Stimulated activated CD8-positive, alpha-beta memory T cell treated with anti-CD3 and anti-CD28 coated beads, Interleukin-4, amount 100 ng/mL, for 4 hours (primary cell): Measurements from ENCODE around the gene ZNF326.
"Not testable (repeated sequence)": the region's sequence is repeated elsewhere in the genome, so short reads cannot be mapped to it uniquely, and the experiment has no call there.

ENCODE experiments used
- DNase-seq, 2 donors: peaks; one replicate each; pipeline ENCODE4 v3.0.0-alpha.2; 2020; ENCODE audit warnings: low read depth in 2 of 2, low spot score in 1 of 2

The ZNF326 gene

DNA sequence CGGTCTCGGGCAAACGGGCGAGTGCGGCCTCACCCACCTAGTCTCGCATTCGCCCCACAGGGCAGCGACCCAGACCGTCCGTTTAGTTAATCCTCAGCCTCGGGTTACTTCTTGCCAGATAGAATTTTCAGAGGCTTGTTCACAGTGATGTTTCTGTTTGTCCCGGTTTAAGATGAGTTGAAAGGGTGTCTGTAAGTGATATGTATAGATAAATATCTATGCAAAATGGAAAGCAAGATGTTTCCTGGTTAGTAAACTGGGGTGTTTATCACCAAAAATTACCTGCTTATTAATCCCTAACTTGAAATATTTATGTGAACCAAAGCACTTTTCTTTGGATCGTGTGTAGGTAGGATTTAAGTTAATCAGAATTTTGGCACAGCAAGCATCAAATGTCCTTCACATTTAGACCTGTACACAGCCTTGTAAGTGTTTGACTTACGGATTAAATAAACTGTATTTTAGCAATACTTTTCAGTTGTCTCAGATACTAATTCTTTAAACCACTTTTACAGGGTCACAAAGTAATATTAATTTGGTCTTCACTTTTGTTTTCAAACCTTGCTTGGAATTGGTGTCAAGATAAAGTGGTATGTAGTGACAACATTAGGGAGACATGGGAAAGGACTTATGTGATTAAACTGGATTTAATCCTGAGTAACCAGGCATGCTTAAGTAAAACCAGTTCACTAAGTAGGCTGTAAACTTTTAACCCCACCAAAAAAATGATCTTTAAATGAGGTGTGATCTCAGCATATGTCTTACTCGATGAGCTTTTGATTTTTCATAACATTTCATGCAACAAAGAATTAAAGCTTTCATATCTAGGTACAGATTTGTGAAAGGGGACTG, 914 bp downstream of the ZNF326 start:
- DNase-seq: no peak

DNA sequence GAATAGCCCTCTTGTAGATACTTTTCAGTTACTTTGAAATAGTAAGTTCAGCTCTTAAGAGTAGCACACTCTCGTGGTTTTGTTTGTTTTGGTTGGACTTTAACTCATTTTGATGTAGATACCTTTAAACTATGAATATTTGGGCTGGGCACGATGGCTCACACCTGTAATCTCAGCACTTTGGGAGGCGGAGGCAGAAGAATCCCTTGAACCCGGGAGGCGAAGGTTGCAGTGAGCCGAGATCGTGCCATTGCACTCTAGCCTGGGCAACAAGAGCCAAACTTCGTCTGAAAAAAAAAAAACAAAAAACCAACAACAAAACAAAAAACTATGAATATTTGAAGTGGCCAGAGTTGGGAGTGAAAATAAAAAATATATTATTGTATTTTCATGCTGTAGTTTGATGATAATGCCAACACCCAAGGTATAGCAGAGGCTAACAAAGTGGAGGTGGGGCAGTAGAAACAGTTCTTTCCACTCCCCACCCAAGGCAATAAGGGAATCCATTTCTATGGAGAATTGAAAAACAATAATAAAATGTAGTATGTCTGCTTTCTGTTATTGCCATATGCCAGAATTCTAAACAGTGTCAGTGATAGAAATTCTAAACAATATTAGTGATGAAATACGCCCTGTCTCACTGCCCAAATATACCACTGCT, 1.7 kb downstream of the ZNF326 start:
- no peak for DNase-seq

DNA sequence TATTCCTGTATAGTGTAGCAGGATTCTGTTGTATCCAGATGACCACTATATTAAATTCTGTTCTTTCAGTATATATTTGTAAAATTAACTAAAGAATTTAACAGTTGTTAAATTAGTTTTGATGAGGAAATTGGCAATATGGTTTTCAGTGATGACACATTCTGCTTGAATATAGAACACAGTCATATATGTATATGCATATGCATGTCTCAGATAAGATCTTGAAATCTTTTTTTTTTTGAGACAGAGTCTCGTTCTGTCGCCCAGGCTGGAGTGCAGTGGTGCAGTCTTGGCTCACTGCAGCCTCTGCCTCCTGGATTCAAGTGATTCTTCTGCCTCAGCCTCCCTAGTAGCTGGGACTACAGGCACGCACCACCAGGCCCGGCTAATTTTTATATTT, 2.2 kb downstream of the ZNF326 start:
- DNase-seq: not testable (repeated sequence)

DNA sequence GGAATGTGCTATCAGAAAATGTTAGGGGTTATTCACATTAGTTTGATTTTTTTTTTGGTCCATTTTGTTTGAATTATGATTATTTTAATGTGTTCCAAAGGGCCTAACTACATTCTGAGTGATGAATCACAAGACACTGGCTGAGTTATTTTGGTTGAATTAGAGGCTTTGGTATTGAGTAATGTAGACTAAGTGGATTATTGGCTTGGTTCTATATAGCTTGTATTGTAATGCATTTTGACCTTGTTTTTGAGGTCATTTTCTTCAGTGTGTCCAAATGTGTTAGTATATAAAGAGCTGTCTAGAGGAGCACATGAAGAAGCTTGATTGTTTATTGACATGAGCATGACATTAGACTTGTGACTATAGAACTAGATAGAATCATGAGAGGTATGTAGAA, 3.4 kb downstream of the ZNF326 start:
- no peak for DNase-seq

DNA sequence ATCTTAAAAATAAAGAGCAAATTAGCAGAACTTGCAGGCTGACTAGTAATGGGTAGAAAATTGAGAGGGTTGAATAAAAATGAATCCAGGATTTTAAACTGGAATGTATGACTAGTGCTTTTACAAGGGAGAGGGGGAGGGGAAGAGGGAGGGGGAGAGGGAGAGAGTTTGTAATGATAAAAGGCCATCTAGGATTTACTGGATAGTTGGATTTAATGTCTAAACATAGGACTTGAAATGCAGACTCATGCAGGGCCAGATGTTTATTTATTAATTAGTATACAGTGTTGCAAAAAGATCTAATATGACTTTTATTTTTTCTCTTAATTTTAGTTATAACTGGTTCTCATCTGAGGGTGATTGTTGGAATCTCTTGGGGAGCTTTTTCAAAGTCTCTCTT, 4.3 kb downstream of the ZNF326 start:
- no peak for DNase-seq

DNA sequence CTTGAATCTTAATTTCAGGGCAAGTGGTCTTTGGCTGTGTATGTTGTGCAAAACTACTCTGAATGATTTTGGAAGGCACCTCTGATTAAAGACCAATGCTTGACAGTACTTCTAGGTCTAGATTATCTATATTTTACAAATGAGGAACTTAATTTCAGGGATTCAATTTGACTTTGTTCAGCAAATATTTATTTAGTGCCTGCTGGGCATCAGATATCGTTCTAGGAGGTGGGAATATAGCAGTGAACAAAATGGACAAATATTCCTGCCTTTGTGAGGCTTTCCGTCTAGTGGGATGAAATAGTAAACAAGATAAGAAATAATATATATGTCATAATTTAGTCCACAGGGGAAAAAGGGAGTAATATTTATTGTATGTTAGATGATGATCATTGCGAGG, 4.7 kb downstream of the ZNF326 start:
- DNase-seq: no peak

DNA sequence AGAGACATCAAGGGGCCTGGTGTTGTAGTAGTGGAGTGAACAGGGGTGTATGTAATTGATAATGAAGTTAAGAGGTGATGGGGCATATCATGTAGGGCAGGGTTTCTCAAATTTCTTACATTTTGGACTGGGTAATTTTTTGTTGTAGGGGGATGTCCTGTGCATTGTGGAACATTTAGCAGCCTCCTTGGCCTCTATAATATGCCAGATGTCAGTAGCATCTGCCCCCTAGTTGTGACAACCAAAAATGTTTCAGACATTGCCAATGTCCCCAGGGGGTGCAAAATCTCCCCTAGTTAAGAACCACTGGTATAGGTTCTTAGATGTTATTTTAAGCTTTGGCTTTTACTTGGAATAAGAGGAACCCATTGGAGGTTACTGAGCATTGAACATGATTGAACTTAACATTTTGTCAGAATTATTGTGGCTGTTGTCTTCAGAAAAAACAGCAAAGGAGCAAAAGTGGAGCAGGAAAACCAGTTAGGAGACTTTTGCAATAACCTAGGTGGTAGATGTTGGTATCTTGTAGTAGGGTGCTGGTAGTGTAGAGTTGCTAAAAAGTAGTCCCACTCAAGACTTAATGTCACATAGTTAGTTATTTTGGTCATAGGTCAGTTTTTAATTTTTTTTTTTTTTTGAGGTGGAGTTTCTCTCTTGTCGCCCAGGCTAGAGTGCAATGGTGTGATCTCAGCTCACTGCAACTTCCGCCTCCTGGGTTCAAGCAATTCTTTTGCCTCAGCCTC, 6.2 kb downstream of the ZNF326 start:
- DNase-seq: no peak

DNA sequence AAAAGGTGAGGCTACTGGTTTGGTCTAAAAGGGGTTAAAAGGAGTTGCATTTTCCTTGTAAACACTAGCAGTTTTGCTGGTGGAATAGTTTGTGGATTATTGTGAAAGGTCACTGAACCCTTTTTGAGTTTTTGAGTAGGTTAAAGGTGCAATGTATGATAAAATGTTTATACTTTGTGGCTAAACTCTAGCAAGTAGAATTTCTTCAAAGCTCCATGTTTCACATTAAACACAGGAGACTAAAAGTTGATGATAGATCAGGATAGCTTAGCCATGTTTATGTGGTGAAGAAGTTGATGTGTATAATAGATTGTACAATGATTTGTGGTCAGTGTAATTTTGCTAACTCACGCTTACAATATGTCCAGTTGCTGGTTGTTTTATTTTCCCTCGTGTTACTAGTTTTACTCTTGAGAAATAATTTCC, 13.1 kb downstream of the ZNF326 start:
- DNase-seq: no peak

DNA sequence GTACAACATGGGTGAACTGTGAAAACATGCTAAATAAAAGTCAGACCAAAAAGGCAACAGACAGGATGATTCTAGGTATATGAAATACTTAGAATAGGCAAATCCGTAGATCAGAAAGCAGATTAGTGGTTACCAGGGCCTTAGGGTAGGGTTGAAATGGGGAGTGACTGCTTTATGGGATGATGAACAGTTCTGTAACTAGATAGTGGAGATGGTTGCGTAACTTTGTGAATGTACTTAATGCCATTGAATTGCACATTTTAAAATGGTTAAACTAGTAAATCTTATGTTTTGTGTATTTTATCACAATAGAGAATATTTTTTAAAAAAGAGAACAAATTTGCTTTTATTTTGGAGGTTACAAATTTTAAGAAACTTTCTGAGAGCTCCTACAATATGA, 17.4 kb downstream of the ZNF326 start:
- no peak for DNase-seq

DNA sequence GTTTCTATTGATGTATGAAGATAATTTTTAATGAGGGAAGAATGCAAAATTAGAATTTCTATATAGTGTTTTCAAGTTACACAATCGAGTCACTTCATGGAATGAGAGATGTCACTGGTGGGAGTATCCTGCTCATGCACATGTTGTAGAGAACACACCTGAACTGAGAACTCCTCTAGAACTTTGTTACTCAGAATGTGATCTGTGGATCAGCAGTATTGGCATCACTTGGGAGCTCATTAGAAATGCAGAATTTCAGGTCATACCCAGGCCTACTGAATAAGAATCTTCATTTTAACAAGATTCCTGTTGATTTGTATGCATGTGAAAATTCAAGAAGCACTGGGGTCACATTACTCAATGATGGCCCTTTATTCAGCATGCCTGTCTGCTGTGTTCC, 28.8 kb downstream of the ZNF326 start:
- no peak for DNase-seq

DNA sequence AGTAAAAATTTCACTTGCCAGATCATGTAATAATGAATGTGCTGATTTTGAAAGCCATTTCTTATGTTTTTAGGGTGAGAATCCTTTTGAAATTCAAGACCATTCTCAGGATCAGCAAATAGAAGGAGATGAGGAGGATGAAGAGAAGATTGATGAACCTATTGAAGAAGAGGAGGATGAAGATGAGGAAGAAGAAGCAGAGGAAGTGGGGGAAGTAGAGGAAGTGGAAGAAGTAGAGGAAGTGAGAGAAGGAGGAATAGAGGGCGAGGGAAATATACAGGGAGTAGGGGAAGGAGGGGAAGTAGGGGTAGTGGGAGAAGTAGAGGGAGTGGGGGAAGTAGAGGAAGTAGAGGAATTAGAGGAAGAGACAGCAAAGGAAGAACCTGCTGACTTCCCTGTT, 32.4 kb downstream of the ZNF326 start:
- DNase-seq: no peak

DNA sequence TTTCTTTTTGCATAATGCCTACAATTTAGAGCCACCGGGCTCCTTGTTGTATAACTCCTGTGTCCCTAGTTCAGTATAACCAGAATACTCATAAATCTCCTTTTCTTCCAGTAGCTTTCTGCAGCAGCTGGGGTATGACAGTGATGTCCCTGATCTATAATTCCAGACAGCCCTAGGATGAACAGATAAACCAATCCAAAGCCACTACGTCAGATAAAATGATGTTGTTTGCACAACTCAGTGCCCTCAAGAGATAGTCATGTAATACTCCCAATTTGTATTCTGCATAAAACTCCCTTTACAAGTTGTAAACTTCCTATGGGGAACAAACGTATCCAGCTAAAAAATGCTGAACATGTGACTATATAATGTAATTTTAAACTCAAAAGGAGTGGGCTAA, 44.7 kb downstream of the ZNF326 start:
- no peak for DNase-seq

DNA sequence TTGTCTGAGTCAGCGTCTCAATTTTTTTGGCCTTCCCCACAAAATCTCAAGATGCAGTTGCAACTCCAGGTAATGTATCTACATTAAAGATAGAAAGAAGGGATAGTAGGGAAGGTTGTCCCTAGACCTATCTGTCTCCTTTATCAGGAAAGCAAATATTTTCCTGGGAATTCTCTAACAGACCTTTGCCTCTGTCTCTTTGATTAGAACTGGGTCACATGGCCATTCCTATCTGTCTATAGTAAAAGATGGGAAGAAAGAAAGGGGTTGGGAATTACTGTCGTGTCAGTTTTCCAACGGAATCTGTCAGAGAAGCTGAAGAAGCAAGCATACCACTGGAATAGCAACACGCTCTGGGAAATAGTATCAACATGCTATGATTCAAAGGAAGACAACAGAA, 48.7 kb downstream of the ZNF326 start:
- no peak for DNase-seq

DNA sequence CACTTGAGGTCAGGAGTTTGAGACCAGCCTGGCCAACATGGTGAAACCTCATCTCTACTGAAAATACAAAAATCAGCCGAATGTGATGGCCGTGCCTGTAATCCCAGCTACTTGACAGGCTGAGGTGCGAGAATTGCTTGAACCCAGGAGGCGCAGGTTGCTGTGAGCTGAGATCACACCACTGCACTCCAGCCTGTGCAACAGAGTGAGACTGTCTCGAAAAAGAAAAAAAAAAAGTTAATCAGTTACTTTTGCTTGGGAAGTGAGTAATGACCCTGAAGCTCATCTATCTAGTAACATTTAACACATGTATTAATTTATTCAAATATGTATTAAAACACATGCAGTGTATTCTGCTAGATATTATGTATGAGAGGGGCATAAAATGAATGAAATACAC, 49.4 kb downstream of the ZNF326 start:
- DNase-seq: no peak

DNA sequence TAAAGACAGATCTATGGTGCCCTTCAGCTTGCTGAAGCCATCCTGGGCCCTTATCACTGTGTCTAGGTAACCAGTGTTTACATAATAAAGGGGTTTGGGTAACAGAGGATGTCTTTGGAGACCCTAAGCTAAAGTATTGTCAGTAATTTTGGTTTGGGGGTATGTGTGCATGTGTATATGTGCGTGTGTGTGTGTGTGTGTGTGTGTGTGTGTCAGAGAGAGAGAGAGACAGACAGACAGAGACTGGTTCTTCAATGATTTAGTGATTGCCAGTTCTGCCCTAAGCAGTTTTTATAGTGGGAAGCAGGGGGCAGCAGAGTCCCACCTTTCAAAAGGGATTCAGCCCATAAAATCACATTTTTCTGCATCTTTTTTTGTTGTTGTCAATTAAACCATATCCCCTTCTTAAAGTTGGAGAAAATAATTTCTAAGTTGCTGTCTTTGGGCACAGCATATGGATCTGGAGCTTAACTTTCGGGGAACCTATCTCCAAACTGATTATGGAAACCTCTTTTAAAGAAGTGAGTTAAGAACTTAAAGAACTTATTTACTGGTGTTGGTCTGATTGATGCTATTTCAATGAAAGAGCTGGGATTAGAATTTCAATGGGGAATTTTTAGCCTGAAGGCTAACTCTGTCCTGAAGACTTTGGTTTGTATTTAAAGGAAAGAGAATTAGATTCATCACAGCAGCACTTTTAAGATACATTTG, 51.1 kb downstream of the ZNF326 start:
- DNase-seq: no peak

DNA sequence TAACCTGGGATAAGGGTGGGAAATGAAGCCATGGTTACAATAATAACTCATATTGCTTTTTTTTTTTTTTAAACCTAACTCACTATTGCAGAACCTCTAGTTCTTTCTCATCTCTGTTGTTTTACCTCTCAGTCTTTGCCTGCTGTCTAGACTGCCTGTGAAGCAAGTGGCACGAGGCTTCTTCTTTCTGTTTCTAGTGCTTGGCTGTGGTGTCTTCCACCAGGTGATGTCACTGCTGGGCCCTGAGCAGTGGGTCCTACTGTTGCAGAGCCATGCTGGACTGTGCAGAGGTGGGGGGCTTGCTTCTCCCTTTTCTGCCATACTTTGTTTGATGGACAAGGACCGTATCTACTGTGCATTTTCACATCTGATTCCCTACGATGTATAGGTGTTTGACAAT, 51.7 kb downstream of the ZNF326 start:
- no peak for DNase-seq

DNA sequence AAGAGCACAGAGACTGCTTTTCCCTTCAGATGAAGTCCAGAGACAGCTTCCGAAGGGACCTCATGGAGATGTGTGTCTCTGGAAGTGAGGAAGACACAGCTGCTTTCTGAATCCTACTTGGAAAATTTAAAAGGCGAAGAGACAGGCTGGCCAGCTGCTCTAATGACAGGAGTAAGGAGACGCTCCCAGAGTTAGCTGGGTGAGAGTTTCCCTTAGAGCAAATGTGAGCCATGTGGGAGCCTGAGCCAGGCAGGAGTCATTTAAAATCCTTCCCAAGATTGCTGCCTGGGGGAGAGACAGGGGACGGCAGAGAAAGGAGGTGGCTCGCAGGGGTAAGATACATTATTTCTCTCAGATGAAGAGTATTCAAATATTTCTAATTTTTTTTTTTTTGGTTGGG, 53.1 kb downstream of the ZNF326 start:
- DNase-seq: no peak

DNA sequence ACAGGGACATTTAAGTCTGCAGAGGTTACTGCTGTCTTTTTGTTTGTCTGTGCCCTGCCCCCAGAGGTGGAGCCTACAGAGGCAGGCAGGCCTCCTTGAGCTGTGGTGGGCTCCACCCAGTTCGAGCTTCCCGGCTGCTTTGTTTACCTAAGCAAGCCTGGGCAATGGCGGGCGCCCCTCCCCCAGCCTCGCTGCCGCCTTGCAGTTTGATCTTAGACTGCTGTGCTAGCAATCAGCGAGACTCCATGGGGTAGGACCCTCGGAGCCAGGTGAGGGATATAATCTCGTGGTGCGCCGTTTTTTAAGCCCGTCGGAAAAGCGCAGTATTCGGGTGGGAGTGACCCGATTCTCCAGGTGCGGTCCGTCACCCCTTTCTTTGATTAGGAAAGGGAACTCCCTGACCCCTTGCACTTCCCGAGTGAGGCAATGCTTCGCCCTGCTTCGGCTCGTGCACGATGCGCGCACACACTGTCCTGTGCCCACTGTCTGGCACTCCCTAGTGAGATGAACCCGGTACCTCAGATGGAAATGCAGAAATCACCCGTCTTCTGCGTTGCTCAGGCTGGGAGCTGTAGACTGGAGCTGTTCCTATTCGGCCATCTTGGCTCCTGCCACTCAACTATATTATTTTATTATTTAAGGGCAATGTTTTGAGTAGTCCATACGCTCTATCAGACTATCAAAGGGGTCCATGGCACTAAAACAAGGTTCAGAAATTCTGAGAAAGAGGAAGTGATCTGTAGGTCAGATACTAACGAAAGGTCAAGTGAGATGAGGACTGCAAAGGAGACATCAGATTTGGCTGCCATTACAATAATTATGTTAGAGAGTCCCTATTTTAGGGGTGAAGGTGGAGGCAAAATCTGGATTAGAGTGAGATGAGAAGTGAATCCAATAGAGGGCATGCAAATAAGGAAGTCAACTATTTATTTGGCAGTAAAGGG, 68.1 kb downstream of the ZNF326 start:
- not testable (repeated sequence) for DNase-seq

DNA sequence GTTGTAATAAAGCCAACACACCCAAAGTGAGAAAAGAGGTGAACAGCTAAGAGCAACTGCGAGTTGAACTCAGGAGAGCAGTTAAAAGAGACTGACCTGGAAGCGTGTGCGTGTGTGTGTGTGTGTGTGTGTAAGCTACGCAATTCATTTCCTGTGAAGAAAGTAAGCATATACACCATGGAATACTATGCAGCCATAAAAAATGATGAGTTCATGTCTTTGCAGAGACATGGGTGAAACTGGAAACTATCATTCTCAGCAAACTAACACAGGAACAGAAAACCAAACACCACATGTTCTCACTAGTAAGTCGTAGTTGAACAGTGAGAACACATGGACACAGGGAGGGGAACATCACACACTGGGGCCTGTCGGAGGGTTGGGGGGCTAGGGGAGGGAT, 69.2 kb downstream of the ZNF326 start:
- not testable (repeated sequence) for DNase-seq

DNA sequence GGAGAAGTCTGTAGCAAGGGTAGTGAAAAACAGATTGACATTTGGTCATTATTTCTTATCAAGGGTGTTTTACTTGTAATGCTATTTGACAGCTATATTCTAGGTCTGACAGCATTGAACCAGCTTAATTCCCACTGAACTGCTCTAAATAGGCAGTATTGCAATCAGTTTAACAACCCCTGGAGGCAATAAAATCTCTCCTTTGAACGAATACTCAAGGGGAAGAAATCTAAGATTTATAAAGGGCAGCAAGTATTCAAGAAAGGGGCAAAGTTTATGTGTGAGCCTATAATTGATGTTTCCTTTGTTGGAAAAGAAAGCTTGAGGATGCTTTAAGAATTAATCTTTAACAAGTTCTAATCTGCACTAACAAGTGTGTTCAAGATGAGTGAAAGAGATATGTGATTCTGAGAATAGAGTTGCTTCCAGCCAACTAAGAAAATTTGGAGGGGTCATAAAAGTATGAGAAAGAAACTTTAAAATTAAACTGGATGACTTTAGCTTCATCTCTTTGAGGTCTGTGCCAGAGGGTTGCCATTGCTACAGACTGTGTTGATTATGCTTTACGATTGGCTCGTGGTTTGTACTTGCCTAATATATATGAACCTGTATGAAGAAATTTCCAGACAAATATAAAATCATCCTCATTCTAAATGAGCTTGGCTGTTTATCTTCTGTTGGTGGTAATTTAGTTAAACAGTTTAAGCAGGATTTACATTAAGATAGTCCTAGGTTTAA, 72.5 kb downstream of the ZNF326 start:
- DNase-seq: no peak
